Retinal pigment epithelial cell (primary cell): ENCODE measurements around the gene ACTRT1.

Source experiments
- DNase-seq: peaks from one replicate; pipeline ENCODE4 v3.0.0-alpha.2; 2010; ENCODE audit warnings: low read depth
- H3K4me3 ChIP-seq: 2 replicates; pipeline ENCODE4 v1.5.1; 2011; ENCODE audit warnings: mild to moderate bottlenecking, low read length, control low read depth, moderate library complexity
- CTCF ChIP-seq: conservative IDR thresholded peaks from 2 replicates; pipeline ENCODE4 v1.5.1; 2011; ENCODE audit warnings: low read depth, low read length, control low read depth, inconsistent platforms

Gene ACTRT1

GRCh38 chrX:128019218-128019617 lies 33.0 kb downstream of the ACTRT1 start:
- no peak for DNase-seq
- H3K4me3 ChIP-seq: no peak overlapping the region
- TF ChIP-seq CTCF: no peak

- no peak for DNase-seq
- H3K4me3 ChIP-seq: no peak overlapping the region
- TF ChIP-seq CTCF: no peak
Measured at GRCh38 chrX:128012015-128012414, 40.2 kb downstream of the ACTRT1 start.

- no peak for DNase-seq
- no peak overlapping the region for H3K4me3 ChIP-seq
- TF ChIP-seq CTCF: no peak
Measured at GRCh38 chrX:128007882-128008281, 44.3 kb downstream of the ACTRT1 start.
